BLaER1 (cell line): ENCODE results near the gene CACNA1C.
A peak's percentile ranks its signal among the peaks of the same experiment; 100 is the strongest.

ENCODE experiments used
- H3K27ac ChIP-seq: shearing (Covaris generic); formaldehyde crosslinking; 2 replicates; pipeline ENCODE4 v1.8.1; 2022
- H3K27me3 ChIP-seq: shearing (Covaris generic); formaldehyde crosslinking; 2 replicates; pipeline ENCODE4 v1.8.1; 2022
- H3K36me3 ChIP-seq: shearing (Covaris generic); formaldehyde crosslinking; 2 replicates; pipeline ENCODE4 v1.8.1; 2022
- H3K4me1 ChIP-seq: shearing (Covaris generic); formaldehyde crosslinking; 2 replicates; pipeline ENCODE4 v1.8.1; 2022
- H3K4me2 ChIP-seq: shearing (Covaris generic); formaldehyde crosslinking; 2 replicates; pipeline ENCODE4 v1.8.1; 2022
- H3K4me3 ChIP-seq: shearing (Covaris generic); formaldehyde crosslinking; 2 replicates; pipeline ENCODE4 v1.8.1; 2022
- H3K9ac ChIP-seq: shearing (Covaris generic); formaldehyde crosslinking; 2 replicates; pipeline ENCODE4 v1.8.1; 2022
- H3K9me3 ChIP-seq: shearing (Covaris generic); formaldehyde crosslinking; 2 replicates; pipeline ENCODE4 v1.8.1; 2022
- H4K20me1 ChIP-seq: shearing (Covaris generic); formaldehyde crosslinking; 2 replicates; pipeline ENCODE4 v1.8.1; 2022
- Cebpa-rat ChIP-seq: shearing (Covaris generic); IDR thresholded peaks from 2 replicates; pipeline ENCODE4 v1.8.1; 2022

CACNA1C gene

DNA sequence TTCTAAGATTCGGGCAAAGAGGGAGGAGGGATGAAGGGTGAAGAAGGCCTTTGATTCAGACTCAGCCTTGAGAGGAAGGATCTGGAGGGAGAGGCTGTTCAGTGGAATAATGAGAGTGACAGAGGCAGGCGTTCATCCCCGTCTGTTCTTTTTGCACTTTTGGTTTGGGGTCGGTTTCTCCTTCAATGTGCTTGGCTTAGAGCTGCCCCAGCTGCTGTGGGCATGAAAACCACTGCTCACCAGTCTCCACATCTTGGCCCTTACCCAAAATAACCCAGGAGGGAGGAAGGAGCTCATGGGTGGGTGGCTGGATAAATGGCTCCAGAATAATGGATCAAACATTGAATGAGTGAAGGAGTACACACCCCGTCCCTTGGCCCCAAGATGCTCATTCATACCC lies 480.2 kb downstream of the CACNA1C start:
- Histone ChIP-seq H3K4me3 (no peak overlapping the region), H3K9ac (no peak overlapping the region), H3K9me3 (no peaks in the 10 kb centered on the region), H3K27ac (no peak overlapping the region), H4K20me1 (no peaks in the 10 kb centered on the region), H3K4me2 (0 out of 2 replicates have a peak overlapping the region, but pooled peaks have one; percentile 37), H3K36me3 (no peaks in the 10 kb centered on the region), H3K4me1 (peaks cover 34% of the 10 kb centered on the region), H3K27me3 (no peaks in the 10 kb centered on the region)
- no peak for TF ChIP-seq Cebpa-rat

- Histone ChIP-seq H3K9ac (no peak overlapping the region), H3K4me2 (no peak overlapping the region), H3K4me1 (peaks cover 16% of the 10 kb centered on the region), H4K20me1 (no peaks in the 10 kb centered on the region), H3K4me3 (no peak overlapping the region), H3K36me3 (no peaks in the 10 kb centered on the region), H3K27me3 (no peaks in the 10 kb centered on the region), H3K27ac (no peak overlapping the region), H3K9me3 (no peaks in the 10 kb centered on the region)
- TF ChIP-seq Cebpa-rat = no peak
Measured at GRCh38 chr12:2535583-2536204, 482.9 kb downstream of the CACNA1C start.

- H3K4me3 ChIP-seq = no peak overlapping the region
- no peaks in the 10 kb centered on the region for H3K27me3 ChIP-seq
- no peaks in the 10 kb centered on the region for H4K20me1 ChIP-seq
- H3K27ac ChIP-seq = no peak overlapping the region
- no peaks in the 10 kb centered on the region for H3K36me3 ChIP-seq
- H3K4me1 ChIP-seq = peaks cover 9% of the 10 kb centered on the region
- no peaks in the 10 kb centered on the region for H3K9me3 ChIP-seq
- H3K9ac ChIP-seq = no peak overlapping the region
- H3K4me2 ChIP-seq = no peak overlapping the region
- no peak for TF ChIP-seq Cebpa-rat
Measured at GRCh38 chr12:2536724-2537123, 483.9 kb downstream of the CACNA1C start.

- Histone ChIP-seq H3K36me3 (no peaks in the 10 kb centered on the region), H3K9me3 (no peaks in the 10 kb centered on the region), H3K27ac (no peak overlapping the region), H4K20me1 (no peaks in the 10 kb centered on the region), H3K4me1 (no peaks in the 10 kb centered on the region), H3K9ac (no peak overlapping the region), H3K4me2 (no peak overlapping the region), H3K27me3 (no peaks in the 10 kb centered on the region), H3K4me3 (no peak overlapping the region)
- TF ChIP-seq Cebpa-rat = no peak
Measured at GRCh38 chr12:2537868-2538541, 485.2 kb downstream of the CACNA1C start.

DNA sequence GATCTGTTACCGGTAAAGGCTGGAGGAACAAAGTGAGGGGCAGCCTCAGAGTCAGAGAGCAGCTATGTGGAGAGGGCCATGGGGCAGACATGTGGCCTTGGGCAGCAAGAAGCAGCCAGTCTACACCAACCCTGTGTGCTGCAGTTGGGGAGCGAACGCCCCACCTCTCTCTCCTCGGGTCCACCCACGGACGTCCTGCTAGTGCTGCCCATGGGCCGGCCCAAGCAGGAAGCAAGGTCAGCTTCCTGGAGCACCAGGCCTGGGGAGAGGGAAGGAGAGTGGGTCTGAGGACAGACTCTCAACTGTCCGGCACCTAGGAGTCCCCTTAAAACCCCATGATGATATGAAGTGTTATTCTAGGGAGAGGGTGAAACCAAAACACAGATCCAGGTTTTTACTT lies 487.2 kb downstream of the CACNA1C start:
- no peak for TF ChIP-seq Cebpa-rat
- H3K27me3 ChIP-seq = no peaks in the 10 kb centered on the region
- no peak overlapping the region for H3K4me3 ChIP-seq
- no peaks in the 10 kb centered on the region for H3K4me1 ChIP-seq
- no peaks in the 10 kb centered on the region for H4K20me1 ChIP-seq
- H3K4me2 ChIP-seq = no peak overlapping the region
- no peaks in the 10 kb centered on the region for H3K9me3 ChIP-seq
- H3K27ac ChIP-seq = no peak overlapping the region
- H3K36me3 ChIP-seq = no peaks in the 10 kb centered on the region
- no peak overlapping the region for H3K9ac ChIP-seq

DNA sequence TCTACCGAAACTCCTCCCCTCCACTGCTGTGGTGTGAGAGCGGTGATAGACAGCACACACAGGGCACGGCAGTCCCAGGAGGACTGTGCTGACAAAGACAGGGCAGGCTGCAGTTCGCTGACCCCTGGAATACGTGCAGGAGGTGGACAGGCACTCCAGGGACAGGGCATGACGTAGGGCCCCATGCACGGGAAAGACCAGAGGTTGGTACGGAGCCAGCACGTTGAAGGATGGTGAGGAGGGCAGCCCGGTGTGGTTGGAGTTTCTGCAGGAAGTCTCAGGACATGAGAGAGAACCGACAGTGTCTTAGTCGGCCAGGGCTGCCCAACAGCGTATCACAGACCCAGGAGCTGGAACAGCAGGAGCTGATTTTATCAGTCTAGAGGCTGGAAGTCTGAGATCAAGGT lies 487.8 kb downstream of the CACNA1C start:
- Histone ChIP-seq H3K27ac (no peak overlapping the region), H3K4me2 (no peak overlapping the region), H3K36me3 (no peaks in the 10 kb centered on the region), H4K20me1 (no peaks in the 10 kb centered on the region), H3K9ac (no peak overlapping the region), H3K4me1 (no peaks in the 10 kb centered on the region), H3K27me3 (no peaks in the 10 kb centered on the region), H3K9me3 (no peaks in the 10 kb centered on the region), H3K4me3 (no peak overlapping the region)
- no peak for TF ChIP-seq Cebpa-rat

GRCh38 chr12:2541631-2542204 lies 488.9 kb downstream of the CACNA1C start:
- Histone ChIP-seq H3K4me3 (no peak overlapping the region), H3K9me3 (no peaks in the 10 kb centered on the region), H3K36me3 (no peaks in the 10 kb centered on the region), H3K27me3 (no peaks in the 10 kb centered on the region), H3K27ac (no peak overlapping the region), H3K9ac (no peak overlapping the region), H3K4me2 (no peak overlapping the region), H3K4me1 (no peaks in the 10 kb centered on the region), H4K20me1 (no peaks in the 10 kb centered on the region)
- no peak for TF ChIP-seq Cebpa-rat

DNA sequence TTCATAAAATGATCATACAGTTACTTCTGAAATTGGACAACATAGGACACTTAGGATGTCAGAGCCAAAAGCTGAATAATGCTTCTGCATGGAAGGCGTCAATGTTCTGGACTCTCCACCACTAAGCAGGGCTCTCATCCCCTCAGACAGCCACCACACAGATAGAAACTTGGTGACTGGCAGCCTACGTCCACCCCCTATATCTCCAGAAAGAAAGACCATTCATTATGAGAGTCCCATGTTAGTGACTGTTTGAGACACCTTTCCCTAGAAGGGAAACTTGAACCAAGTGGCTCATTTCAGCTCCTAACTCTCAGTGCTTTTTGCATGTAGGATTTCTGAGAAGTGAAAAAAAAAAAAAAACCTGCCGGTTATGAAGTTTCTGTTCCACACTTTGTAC lies 491.0 kb downstream of the CACNA1C start:
- no peak overlapping the region for H3K4me2 ChIP-seq

GRCh38 chr12:2544230-2544629 lies 491.4 kb downstream of the CACNA1C start:
- Histone ChIP-seq H3K4me2 (no peak overlapping the region), H3K4me3 (no peak overlapping the region), H3K4me1 (no peaks in the 10 kb centered on the region), H3K9me3 (no peaks in the 10 kb centered on the region), H4K20me1 (no peaks in the 10 kb centered on the region), H3K36me3 (no peaks in the 10 kb centered on the region), H3K9ac (no peak overlapping the region), H3K27me3 (no peaks in the 10 kb centered on the region), H3K27ac (no peak overlapping the region)
- no peak for TF ChIP-seq Cebpa-rat

More for the DNA sequence above, 491.0 kb downstream of the CACNA1C start:
- H3K27ac ChIP-seq = no peak overlapping the region
- H4K20me1 ChIP-seq = no peaks in the 10 kb centered on the region
- H3K9ac ChIP-seq = no peak overlapping the region
- no peaks in the 10 kb centered on the region for H3K27me3 ChIP-seq
- H3K4me3 ChIP-seq = no peak overlapping the region
- no peaks in the 10 kb centered on the region for H3K4me1 ChIP-seq
- H3K9me3 ChIP-seq = no peaks in the 10 kb centered on the region
- H3K36me3 ChIP-seq = no peaks in the 10 kb centered on the region
- no peak for TF ChIP-seq Cebpa-rat

DNA sequence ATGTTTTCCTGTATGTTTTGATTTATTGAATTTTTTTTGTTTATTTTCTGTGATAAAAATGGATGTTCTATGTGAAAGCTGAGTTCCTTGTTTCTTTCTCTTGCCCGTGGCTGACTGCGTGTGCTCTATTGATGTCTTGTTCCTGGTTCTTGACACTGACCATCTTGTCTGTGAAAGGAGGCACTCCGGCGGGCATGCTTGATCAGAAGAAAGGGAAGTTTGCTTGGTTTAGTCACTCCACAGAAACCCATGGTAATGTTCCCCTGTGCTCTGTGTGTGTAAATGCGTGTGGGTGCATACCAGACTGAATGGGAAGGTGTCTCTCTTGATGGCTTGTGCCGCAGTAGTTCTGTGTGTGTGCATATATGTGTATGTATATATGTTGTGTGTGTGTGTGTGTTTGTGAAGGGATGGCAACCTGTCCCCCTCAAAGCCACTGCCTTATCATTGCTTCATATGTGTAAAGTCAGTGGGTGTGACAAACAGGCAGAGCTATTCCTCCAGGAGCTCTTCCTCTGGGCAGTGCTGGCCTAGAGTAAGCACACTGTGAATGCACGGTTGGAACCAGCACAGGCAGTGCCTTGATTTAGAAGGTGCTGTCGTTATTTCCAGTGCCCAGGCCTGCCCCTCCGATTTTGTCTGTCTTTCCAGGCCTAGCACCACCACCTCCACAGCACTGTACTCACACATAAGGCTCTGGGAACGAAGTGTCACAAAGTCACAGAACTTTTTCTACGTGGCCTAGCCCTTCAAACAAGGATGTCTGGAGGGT lies 494.7 kb downstream of the CACNA1C start:
- H3K4me3 ChIP-seq = no peak overlapping the region
- no peak overlapping the region for H3K9ac ChIP-seq
- H3K36me3 ChIP-seq = no peaks in the 10 kb centered on the region
- H3K9me3 ChIP-seq = no peaks in the 10 kb centered on the region
- no peak overlapping the region for H3K4me2 ChIP-seq
- no peaks in the 10 kb centered on the region for H3K27me3 ChIP-seq
- H4K20me1 ChIP-seq = no peaks in the 10 kb centered on the region
- H3K4me1 ChIP-seq = no peaks in the 10 kb centered on the region
- TF ChIP-seq Cebpa-rat = no peak
- H3K27ac ChIP-seq = no peak overlapping the region
